H1 (cell line): Measurements from ENCODE around the gene PCSK9. TPM values are rescaled to one million over a fixed set of nuclear protein-coding genes. Genes with fewer than 3 reads are reported as not detected.

Experiments
- CTCF ChIA-PET: fragments of 300-600 bp; sonication (Branson Sonifier 250); formaldehyde crosslinking; loops from one replicate; lab custom pipeline; 2021; ENCODE audit not compliant: partially characterized antibody; lab: Charles Lee
- POLR2A ChIA-PET: fragments of 300-600 bp; sonication (Branson Sonifier 250); formaldehyde crosslinking; loops from one replicate; lab custom pipeline; 2021; ENCODE audit warnings: inconsistent platforms; ENCODE audit not compliant: partially characterized antibody; lab: Charles Lee
- DNase-seq, 2 experiments: peaks; one replicate each; pipeline versions ENCODE4 v3.0.0 to v3.0.0-alpha.2; 2010 to 2022; ENCODE audit warnings: low spot score in 2 of 2, low read depth in 1 of 2, mixed read lengths in 1 of 2
- FAIRE-seq: peaks from 2 replicates; lab custom pipeline; 2011; peaks lifted over from hg19 to GRCh38; lab: Jason Lieb, UNC
- H2AFZ ChIP-seq: 2 replicates; pipeline ENCODE4 v1.8.1; 2012; ENCODE audit warnings: low read length, inconsistent platforms
- H2AK5ac ChIP-seq: 2 replicates; pipeline ENCODE4 v1.6.1; 2013; ENCODE audit warnings: low read depth, low read length
- H2BK120ac ChIP-seq: replicated peaks from 2 replicates; pipeline ENCODE3; 2013; ENCODE audit warnings: low read depth, low read length, inconsistent platforms
- H2BK12ac ChIP-seq: 2 replicates; pipeline ENCODE4 v1.6.1; 2013; ENCODE audit warnings: low read depth, low read length
- H2BK15ac ChIP-seq: 2 replicates; pipeline ENCODE4 v1.6.1; 2013; ENCODE audit warnings: low read length
- H2BK20ac ChIP-seq: 2 replicates; pipeline ENCODE4 v1.6.1; 2013; ENCODE audit warnings: low read length
- H2BK5ac ChIP-seq: 2 replicates; pipeline ENCODE4 v1.6.1; 2013; ENCODE audit warnings: low read depth, low read length
- H3K14ac ChIP-seq: 2 replicates; pipeline ENCODE4 v1.6.1; 2013; ENCODE audit warnings: inconsistent platforms; ENCODE audit not compliant: insufficient read length
- H3K18ac ChIP-seq: 2 replicates; pipeline ENCODE4 v1.6.1; 2013; ENCODE audit warnings: low read length; ENCODE audit errors: extremely low read depth
- H3K23ac ChIP-seq: 2 replicates; pipeline ENCODE4 v1.6.1; 2013; ENCODE audit warnings: inconsistent platforms; ENCODE audit not compliant: insufficient read length
- H3K23me2 ChIP-seq: 2 replicates; pipeline ENCODE4 v1.6.1; 2013; ENCODE audit warnings: low read depth, low read length
- H3K27ac ChIP-seq: 2 replicates; pipeline ENCODE4 v1.6.1; 2011; ENCODE audit warnings: low read depth, low read length, inconsistent platforms
- H3K27me3 ChIP-seq, 4 experiments: replicated peaks in 1 of 4; 1 replicate in 1 of 4; 2 replicates in 3 of 4; pipeline versions ENCODE4 v1.6.1 to v1.8.1; 2011 to 2013; ENCODE audit warnings: low read length in 3 of 4, mild to moderate bottlenecking in 3 of 4, inconsistent platforms in 2 of 4, mixed read lengths in 2 of 4, moderate library complexity in 1 of 4; ENCODE audit not compliant: control insufficient read depth in 3 of 4, insufficient read depth in 3 of 4; ENCODE audit errors: extremely low read depth in 1 of 4
- H3K36me3 ChIP-seq, 4 experiments: 2 replicates each; pipeline versions ENCODE4 v1.6.1 to v1.8.1; 2011 to 2013; ENCODE audit warnings: mild to moderate bottlenecking in 4 of 4, low read length in 3 of 4, moderate library complexity in 2 of 4, control low read depth in 1 of 4, inconsistent platforms in 1 of 4; ENCODE audit not compliant: insufficient read depth in 4 of 4, control insufficient read depth in 2 of 4
- H3K4ac ChIP-seq: replicated peaks from 2 replicates; pipeline ENCODE3; 2013; ENCODE audit warnings: low read length, low read depth, mixed read lengths, inconsistent platforms; ENCODE audit not compliant: insufficient read length
- H3K4me1 ChIP-seq, 4 experiments: replicated peaks in 1 of 4; 1 replicate in 1 of 4; 2 replicates in 3 of 4; pipeline versions ENCODE4 v1.6.1 to v1.8.1; 2011 to 2013; ENCODE audit warnings: low read length in 3 of 4, inconsistent platforms in 2 of 4, mixed read lengths in 1 of 4; ENCODE audit not compliant: insufficient read depth in 4 of 4, control insufficient read depth in 3 of 4
- H3K4me2 ChIP-seq, 2 experiments: 2 replicates each; pipeline versions ENCODE4 v1.6.1 to v1.8.1; 2011 to 2013; ENCODE audit warnings: low read depth in 2 of 2, low read length in 2 of 2, control low read depth in 1 of 2, inconsistent platforms in 1 of 2, mild to moderate bottlenecking in 1 of 2; ENCODE audit not compliant: insufficient read depth in 1 of 2
- H3K4me3 ChIP-seq, 4 experiments: fragments of 200-600, 300-600 bp in 1 of 4; sonication (generic), shearing (Covaris generic), sonication (Bioruptor Twin) in 1 of 4; 2 replicates each; pipeline versions ENCODE4 v1.5.1 to v1.8.1; 2011 to 2016; ENCODE audit warnings: low read length in 4 of 4, low read depth in 3 of 4, control low read depth in 2 of 4, inconsistent platforms in 2 of 4, mild to moderate bottlenecking in 2 of 4, mixed read lengths in 1 of 4, moderate library complexity in 1 of 4; ENCODE audit not compliant: insufficient read depth in 2 of 4; ENCODE audit errors: extremely low read depth in 1 of 4
- H3K56ac ChIP-seq: replicated peaks from 2 replicates; pipeline ENCODE3; 2013; ENCODE audit warnings: low read depth, mild to moderate bottlenecking, mixed read lengths, low read length, inconsistent platforms; ENCODE audit not compliant: insufficient read length
- H3K79me1 ChIP-seq: 2 replicates; pipeline ENCODE4 v1.6.1; 2013; ENCODE audit warnings: low read depth, low read length, control low read depth
- H3K79me2 ChIP-seq, 2 experiments: 2 replicates each; pipeline versions ENCODE4 v1.6.1 to v1.8.1; 2012 to 2013; ENCODE audit warnings: low read length in 2 of 2, mild to moderate bottlenecking in 2 of 2, inconsistent platforms in 1 of 2; ENCODE audit not compliant: insufficient read depth in 2 of 2, control insufficient read depth in 1 of 2
- H3K9ac ChIP-seq, 4 experiments: replicated peaks in 1 of 4; 1 replicate in 1 of 4; 2 replicates in 3 of 4; pipeline versions ENCODE4 v1.6.1 to v1.8.1; 2011 to 2013; ENCODE audit warnings: low read depth in 3 of 4, low read length in 3 of 4, control low read depth in 2 of 4, mild to moderate bottlenecking in 2 of 4, moderate library complexity in 2 of 4, inconsistent platforms in 1 of 4; ENCODE audit errors: extremely low read depth in 1 of 4
- H3K9me3 ChIP-seq, 2 experiments: 2 replicates each; pipeline versions ENCODE4 v1.6.1 to v1.8.1; 2012 to 2013; ENCODE audit warnings: mild to moderate bottlenecking in 2 of 2, moderate library complexity in 2 of 2, control low read depth in 1 of 2, inconsistent platforms in 1 of 2, low read depth in 1 of 2, low read length in 1 of 2, mixed read lengths in 1 of 2; ENCODE audit not compliant: insufficient read depth in 2 of 2
- H4K20me1 ChIP-seq, 2 experiments: replicated peaks in 1 of 2; 2 replicates each; pipeline versions ENCODE3 to v1.8.1; 2011 to 2013; ENCODE audit warnings: inconsistent platforms in 2 of 2, low read length in 2 of 2, mild to moderate bottlenecking in 1 of 2; ENCODE audit not compliant: insufficient read depth in 2 of 2, control insufficient read depth in 1 of 2
- H4K5ac ChIP-seq: 2 replicates; pipeline ENCODE4 v1.6.1; 2013; ENCODE audit warnings: low read length, low read depth, mixed read lengths, inconsistent platforms; ENCODE audit not compliant: insufficient read length
- H4K8ac ChIP-seq: 2 replicates; pipeline ENCODE4 v1.8.0; 2013; ENCODE audit warnings: mild to moderate bottlenecking, moderate library complexity, low read length, inconsistent platforms; ENCODE audit not compliant: insufficient read depth; ENCODE audit errors: extremely low read depth
- H4K91ac ChIP-seq: replicated peaks from 2 replicates; pipeline ENCODE3; 2013; ENCODE audit warnings: low read length, mixed read lengths, inconsistent platforms; ENCODE audit not compliant: insufficient read length
- CTBP2 ChIP-seq: IDR thresholded peaks from 2 replicates; pipeline ENCODE4 v1.7.0; 2011; ENCODE audit warnings: borderline replicate concordance, mild to moderate bottlenecking, moderate library complexity, mixed read lengths, low read length; ENCODE audit not compliant: insufficient read depth, insufficient read length
- KDM1A ChIP-seq: fragments of 200-600, 300-600 bp; sonication (generic); IDR thresholded peaks from 2 replicates; pipeline ENCODE4 v1.7.1; 2016; ENCODE audit warnings: mild to moderate bottlenecking, low read length, borderline replicate concordance
- MAFK ChIP-seq: IDR thresholded peaks from 2 replicates; pipeline ENCODE4 v1.6.1; 2012; ENCODE audit warnings: low read depth, mild to moderate bottlenecking, improper control_type of control experiment, low read length
- MAX ChIP-seq: IDR thresholded peaks from 2 replicates; pipeline ENCODE4 v1.6.1; 2012; ENCODE audit warnings: inconsistent platforms
- RNF2 ChIP-seq: fragments of 200-900, 300-1000 bp; sonication (generic); IDR thresholded peaks from 2 replicates; pipeline ENCODE4 v1.7.1; 2016; ENCODE audit warnings: borderline replicate concordance, low read depth, mild to moderate bottlenecking, antibody characterized with exemption, low read length; ENCODE audit not compliant: poor library complexity, severe bottlenecking; ENCODE audit errors: missing control alignments
- SAP30 ChIP-seq: fragments of 300-600 bp; sonication (generic); IDR thresholded peaks from 2 replicates; pipeline ENCODE4 v1.7.1; 2012; ENCODE audit warnings: low read length, moderate library complexity, mild to moderate bottlenecking, inconsistent platforms; ENCODE audit not compliant: insufficient read depth, insufficient replicate concordance
- SIX5 ChIP-seq: IDR thresholded peaks from 2 replicates; pipeline ENCODE4 v1.6.1; 2011; ENCODE audit warnings: mild to moderate bottlenecking, low read depth, low read length
- TAF7 ChIP-seq: optimal IDR thresholded peaks from 2 replicates; pipeline ENCODE3; 2011; ENCODE audit warnings: low read depth, mild to moderate bottlenecking, inconsistent platforms, low read length, moderate library complexity, borderline replicate concordance
- TBP ChIP-seq: IDR thresholded peaks from 2 replicates; pipeline ENCODE4 v1.6.1; 2011; ENCODE audit warnings: low read depth, low read length, improper control_type of control experiment
- WGBS, 2 experiments: shearing (Covaris generic) in 1 of 2; methylation state at CpG; one replicate each; pipeline versions ENCODE4 v1.1.6 to v1.1.7; 2013 to 2015; ENCODE audit warnings: low lambda C conversion rate in 2 of 2, mixed read lengths in 2 of 2, inconsistent platforms in 1 of 2, low coverage in 1 of 2, missing lambda C conversion rate in 1 of 2; ENCODE audit not compliant: insufficient replicate concordance in 2 of 2, insufficient coverage in 1 of 2, insufficient read length in 1 of 2; ENCODE audit errors: extremely low coverage in 1 of 2, missing lambda C conversion rate in 1 of 2; 5-methylcytosine and 5-hydroxymethylcytosine counted together
- polyA plus RNA-seq, 7 experiments: library from polyadenylated mRNA; depleted of rRNA in 3 of 7; stranded (reverse) in 5 of 7; unstranded in 2 of 7; fragments of >200 nt in 5 of 7; fragments of 200-250 nt in 2 of 7; gene quantifications; 1 replicate in 5 of 7; 2 replicates in 1 of 7; 4 replicates in 1 of 7; pipeline versions ENCODE4 v1.2.1 to v1.2.3, GENCODE V29; 2011 to 2013; ENCODE audit warnings: missing spikeins in 2 of 7, mixed read lengths in 2 of 7
- total RNA-seq: library from RNA; stranded (reverse); fragmentation: NEBNext Ultra II Directional; extraction: Animal tissue kit (Norgen Biotek cat#: 25700); gene quantifications from 2 replicates; pipeline ENCODE4 v1.2.1, GENCODE V29; 2021
- TF ChIP-seq, protein P1 (sequence below), 3 experiments: IDR thresholded peaks; 1 replicate in 2 of 3; 2 replicates in 1 of 3; pipeline versions ENCODE4 v1.5.1 to v1.6.1; 2011; ENCODE audit warnings: low read length in 3 of 3, mild to moderate bottlenecking in 3 of 3, inconsistent platforms in 2 of 3, low read depth in 1 of 3, moderate library complexity in 1 of 3; ENCODE audit not compliant: insufficient read depth in 1 of 3; ENCODE audit errors: control extremely low read depth in 1 of 3

The PCSK9 gene
- total and polyA plus RNA-seq, 2 of the 8 experiments (the other 6 are each of a cell fraction or from before 2014, with no cell fraction given): 22.3 to 32.3 TPM

GRCh38 chr1:55002686-55003085 lies 36.7 kb upstream of the PCSK9 start:
- Histone ChIP-seq H4K5ac (no peak overlapping the region), H3K79me1 (no peaks in the 10 kb centered on the region), H3K4me3 (no peak overlapping the region), H2BK120ac (no peak overlapping the region), H3K4me1 (peaks cover 0 to under 1% (median under 1%) of the 10 kb centered on the region in 4 experiments; a peak in 5 of 7 replicates), H3K56ac (peak overlapping the region; percentile 33), H3K14ac (no peak overlapping the region), H3K18ac (no peak overlapping the region), H2AFZ (no peak overlapping the region), H3K9ac (no peak overlapping the region), H3K9me3 (no peaks in the 10 kb centered on the region), H2AK5ac (peak overlapping the region; percentile 96; the same call in 1 of the 2 replicates), H4K91ac (no peak overlapping the region), H3K27me3 (peaks cover 4 to 50% (median 30%) of the 10 kb centered on the region in 4 experiments), H4K20me1 (peaks cover 0 to 4% of the 10 kb centered on the region in 2 experiments), H3K23ac (no peak overlapping the region), H3K23me2 (peaks cover 6% of the 10 kb centered on the region; the same call in 1 of the 2 replicates), H3K27ac (no peak overlapping the region), H3K36me3 (no peaks in the 10 kb centered on the region), H2BK5ac (no peak overlapping the region; the same call in 1 of the 2 replicates), H2BK12ac (peak overlapping the region; percentile 50; the same call in 1 of the 2 replicates), H2BK20ac (no peak overlapping the region), H2BK15ac (no peak overlapping the region), H4K8ac (no peak overlapping the region), H3K4ac (no peak overlapping the region), H3K79me2 (no peaks in the 10 kb centered on the region; a peak in 1 of 4 replicates), H3K4me2 (no peak overlapping the region)
- DNase-seq (no peak), FAIRE-seq (peak; percentile 60)
- CTCF ChIA-PET: interaction anchor here (1.1 to 11.0 kb wide), 6 partner anchors 11 to 57 kb away, joined by 3 to 511 read pairs (median 6); no protein-coding TSS in a partner anchor
- WGBS, 2 experiments: 50% methylated on average over 2 of the region's 2 CpGs; no CpG with 5 or more reads in 1 of the 2 experiments
- POLR2A ChIA-PET: no interaction called here
- TF ChIP-seq, protein P1, sequence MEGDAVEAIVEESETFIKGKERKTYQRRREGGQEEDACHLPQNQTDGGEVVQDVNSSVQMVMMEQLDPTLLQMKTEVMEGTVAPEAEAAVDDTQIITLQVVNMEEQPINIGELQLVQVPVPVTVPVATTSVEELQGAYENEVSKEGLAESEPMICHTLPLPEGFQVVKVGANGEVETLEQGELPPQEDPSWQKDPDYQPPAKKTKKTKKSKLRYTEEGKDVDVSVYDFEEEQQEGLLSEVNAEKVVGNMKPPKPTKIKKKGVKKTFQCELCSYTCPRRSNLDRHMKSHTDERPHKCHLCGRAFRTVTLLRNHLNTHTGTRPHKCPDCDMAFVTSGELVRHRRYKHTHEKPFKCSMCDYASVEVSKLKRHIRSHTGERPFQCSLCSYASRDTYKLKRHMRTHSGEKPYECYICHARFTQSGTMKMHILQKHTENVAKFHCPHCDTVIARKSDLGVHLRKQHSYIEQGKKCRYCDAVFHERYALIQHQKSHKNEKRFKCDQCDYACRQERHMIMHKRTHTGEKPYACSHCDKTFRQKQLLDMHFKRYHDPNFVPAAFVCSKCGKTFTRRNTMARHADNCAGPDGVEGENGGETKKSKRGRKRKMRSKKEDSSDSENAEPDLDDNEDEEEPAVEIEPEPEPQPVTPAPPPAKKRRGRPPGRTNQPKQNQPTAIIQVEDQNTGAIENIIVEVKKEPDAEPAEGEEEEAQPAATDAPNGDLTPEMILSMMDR (IDR thresholded peaks at IDR 0.05; ENCODE audit: control extremely low read depth in 1 of 3, insufficient read depth in 1 of 3, low read depth in 1 of 3, low read length in 3 of 3): no peak
- TF ChIP-seq MAFK (no peak), MAX (no peak), SIX5 (no peak), TBP (no peak), TAF7 (no peak), CTBP2 (no peak), RNF2 (no peak), KDM1A (no peak), SAP30 (no peak)
